Superior temporal gyrus (tissue), 1 donor: ENCODE measurements around the gene CCDC187.
"Not testable (repeated sequence)": the region's sequence is repeated elsewhere in the genome, so short reads cannot be mapped to it uniquely, and the experiment has no call there.

ENCODE experiments used
- DNase-seq: peaks from one replicate; pipeline ENCODE4 v3.0.0-alpha.2; 2016; ENCODE audit errors: extremely low spot score

The CCDC187 gene

GRCh38 chr9:136239135-136239982 is 64.5 kb downstream of the CCDC187 start:
- no peak for DNase-seq

- no peak for DNase-seq
Measured at GRCh38 chr9:136238342-136238732, 65.6 kb downstream of the CCDC187 start.

- no peak for DNase-seq
Measured at GRCh38 chr9:136237486-136238341, 66.2 kb downstream of the CCDC187 start.

DNA sequence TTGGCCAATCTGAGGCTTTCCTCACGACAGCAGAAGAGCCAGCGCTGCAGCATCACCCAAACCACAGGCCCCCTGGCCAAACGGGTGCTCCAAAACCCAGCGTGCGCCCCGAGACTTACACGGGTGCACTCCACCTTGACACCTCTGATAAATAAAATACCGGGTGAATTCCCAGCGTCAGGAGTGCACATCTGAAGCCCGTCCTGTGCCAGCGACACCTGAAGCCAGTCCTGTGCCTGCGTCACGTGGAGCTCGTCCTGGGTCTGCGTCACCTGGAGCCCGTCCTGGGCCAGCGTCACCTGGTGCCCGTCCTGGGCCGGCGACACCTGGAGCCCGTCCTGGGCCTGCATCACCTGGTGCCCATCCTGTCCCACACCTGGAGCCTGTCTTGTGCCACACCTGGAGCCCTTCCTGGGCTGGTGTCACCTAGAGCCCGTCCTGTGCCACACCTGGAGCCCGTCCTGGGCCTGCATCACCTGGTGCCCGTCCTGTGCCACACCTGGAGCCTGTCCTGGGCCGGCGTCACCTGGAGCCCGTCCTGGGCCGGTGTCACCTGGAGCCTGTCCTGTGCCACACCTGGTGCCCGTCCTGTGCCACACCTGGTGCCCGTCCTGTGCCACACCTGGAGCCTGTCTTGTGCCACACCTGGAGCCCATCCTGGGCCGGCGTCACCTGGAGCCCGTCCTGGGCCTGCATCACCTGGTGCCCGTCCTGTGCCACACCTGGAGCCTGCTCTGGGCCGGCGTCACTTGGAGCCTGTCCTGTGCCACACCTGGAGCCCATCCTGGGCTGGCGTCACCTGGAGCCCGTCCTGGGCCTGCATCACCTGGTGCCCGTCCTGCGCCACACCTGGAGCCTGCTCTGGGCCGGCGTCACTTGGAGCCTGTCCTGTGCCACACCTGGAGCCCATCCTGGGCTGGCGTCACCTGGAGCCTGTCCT is 67.2 kb downstream of the CCDC187 start:
- not testable (repeated sequence) for DNase-seq

DNA sequence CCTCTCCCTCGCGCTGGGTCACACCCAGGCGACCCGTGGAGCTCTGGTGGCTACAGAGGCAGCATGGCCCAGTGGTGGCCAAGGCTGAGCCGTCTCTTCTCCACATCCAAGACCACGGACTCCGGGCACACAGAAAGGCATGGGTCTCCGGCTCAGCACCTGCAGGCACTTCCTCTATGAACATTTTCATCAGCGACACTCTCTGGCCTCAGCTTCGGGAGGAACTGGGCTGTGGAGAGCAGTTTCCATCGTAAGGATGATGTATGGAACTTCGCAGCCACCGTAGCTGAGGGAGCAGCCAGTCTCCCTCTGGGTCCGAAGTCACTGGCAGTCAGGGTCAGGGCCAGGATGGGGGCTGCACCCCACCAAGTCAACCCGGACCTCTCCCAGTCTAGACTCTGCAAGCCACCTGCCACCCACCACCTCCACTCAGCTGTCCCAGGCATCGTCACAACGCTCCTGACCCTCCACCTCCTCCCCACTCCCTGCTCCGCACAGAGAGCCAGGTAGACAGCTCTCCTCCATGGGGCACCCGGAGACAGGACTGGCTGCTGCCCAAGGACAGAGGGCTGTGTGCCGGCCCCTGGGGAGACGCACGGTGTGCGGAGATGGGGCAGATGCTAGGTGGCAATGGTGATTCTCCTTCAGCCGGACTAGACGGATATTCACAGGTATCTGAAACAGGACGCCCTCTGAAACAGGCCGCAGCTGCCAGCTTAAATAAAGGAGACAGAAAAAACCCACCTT is 68.0 kb downstream of the CCDC187 start:
- DNase-seq, result no peak

GRCh38 chr9:136235171-136235570 is 68.7 kb downstream of the CCDC187 start:
- DNase-seq, result no peak

DNA sequence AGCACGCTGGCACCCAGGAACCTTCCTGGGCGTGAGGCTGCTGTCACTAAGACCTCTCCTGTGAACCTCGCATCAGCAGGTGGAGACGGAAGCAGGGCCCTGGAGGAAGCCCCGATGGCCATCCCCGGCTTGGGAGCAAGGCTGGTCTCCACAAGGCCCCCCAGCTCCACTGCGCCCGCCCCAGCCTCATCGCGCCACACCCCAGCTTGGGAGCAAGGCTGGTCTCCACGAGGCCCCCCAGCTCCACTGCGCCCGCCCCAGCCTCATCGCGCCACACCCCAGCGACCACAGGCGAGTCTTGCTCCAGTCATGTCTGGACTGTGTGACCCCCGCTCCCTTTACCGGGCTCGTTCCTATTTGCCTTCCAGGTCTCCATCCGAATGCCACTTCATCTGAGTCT is 69.3 kb downstream of the CCDC187 start:
- DNase-seq, result no peak

- DNase-seq, result no peak
Measured at GRCh38 chr9:136233868-136234267, 70.0 kb downstream of the CCDC187 start.

DNA sequence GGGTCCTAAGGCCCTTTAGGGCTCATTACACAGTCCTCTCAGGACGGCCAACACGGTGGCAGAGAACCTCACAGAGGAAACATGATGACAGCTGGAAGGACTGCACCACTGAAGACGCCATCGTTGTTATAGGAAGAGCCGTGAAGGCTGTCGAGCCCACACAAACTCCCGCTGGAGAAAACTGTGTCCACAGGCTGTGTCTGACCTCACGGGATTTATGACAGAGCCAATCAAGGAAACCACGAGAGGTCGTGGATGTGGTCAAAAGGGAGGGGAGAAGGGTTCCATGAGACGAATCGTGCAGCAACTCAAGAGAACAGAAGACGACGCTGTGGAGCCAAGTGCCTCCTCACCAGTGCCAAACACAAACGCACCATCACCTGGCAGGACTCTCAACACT is 70.5 kb downstream of the CCDC187 start:
- no peak for DNase-seq

- DNase-seq, result no peak
Measured at GRCh38 chr9:136232969-136233368, 70.9 kb downstream of the CCDC187 start.

DNA sequence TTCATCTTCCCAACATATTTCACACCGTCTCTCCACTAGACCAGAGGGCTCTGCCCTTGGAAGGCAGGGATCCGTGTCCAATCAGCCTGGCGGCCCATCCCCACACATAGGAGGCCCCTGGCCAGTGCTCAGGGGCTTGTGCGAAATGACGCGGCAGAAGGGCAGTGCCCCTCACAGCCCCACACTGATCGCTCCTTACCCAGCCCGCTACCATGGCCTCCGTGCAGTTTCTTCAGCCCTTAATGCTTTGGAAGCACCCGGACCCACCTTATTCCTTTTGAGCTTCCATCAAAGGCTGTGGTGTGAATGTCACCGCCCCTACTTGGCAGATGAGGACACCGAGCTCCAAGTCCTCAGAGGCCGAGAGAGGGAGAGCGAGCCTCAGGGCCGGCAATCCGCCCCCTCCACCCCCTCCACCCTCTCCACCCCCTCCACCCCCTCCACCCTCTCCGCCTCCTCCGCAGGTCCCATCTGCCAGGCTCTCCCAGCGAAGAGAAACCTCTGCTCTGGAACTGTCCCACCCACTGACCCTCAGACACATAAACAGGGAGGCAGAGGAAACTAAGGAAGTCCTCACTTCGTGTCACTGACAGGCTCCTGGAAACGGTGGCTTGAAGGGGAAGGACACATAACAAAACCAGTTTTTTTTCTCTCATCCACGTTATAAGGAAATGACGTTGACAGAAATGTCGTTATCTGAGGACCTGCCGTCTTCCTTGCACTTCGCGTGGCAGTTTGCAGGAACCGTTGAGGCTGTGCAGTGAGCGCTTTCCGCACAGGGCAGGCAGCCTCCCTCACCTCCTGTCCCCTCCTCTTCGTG is 72.2 kb downstream of the CCDC187 start:
- DNase-seq, result no peak

DNA sequence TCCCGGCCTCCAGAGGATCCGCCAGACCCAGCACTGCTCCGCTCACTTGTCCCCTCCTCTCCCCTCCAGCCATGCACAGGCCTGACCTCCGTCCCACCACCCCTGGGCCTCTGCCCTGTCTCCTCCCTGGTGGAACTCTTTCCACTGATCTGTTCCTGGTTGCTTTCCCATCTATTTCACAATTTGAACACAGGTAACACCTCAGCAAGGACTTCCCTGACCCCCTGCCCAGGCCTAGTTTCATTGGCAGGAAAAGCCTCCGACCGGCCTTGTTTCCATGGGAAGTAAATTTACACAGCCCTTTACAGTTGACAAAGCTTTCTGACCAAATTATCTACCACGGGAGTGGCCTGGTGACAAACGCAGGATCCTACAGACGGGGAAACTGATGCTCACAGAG is 73.1 kb downstream of the CCDC187 start:
- no peak for DNase-seq

GRCh38 chr9:136230365-136230764 is 73.5 kb downstream of the CCDC187 start:
- no peak for DNase-seq

DNA sequence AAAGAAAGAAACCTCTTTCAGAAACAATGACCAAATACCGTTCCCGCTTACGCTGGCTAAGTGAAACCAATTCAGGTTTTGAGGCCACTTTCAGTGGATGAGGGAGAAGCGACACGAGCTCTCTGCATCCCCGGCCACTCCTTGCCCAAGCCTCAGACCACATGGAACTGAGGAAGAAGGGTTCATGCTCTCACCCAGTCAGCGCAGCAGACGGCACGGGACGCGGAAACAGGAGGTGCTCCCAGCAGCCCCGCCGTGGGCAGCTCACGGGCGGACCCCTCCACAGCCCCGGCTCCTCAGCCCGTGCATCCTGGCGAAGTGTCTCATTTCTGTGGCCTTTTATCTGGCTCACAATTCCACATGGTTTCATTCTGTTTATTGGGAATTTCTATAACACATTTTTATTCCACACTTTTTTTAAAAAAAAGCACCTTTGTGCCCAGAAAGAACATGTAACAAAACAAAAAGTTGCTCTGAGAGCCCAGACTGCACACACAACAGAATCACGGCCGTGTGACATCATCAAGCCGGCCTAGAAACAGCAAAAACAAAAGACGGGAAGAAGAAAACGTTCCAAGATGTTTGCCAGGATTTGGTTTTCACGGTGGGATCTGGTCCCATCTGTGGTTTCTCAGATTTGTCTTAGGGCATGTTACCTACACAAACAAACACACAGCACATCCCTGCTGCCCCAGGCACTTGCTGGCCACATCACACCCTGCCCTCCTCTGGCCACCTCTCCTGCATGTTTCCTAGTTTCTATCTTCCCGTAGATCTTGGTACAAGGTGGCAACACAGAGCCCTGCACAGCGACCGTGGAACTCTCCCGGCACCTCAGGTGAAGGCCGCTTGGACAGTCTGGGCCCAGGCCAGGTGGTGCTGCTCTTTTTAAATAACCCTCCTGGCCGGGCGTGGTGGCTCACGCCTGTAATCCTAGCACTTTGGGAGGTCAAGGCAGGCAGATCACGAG is 74.5 kb downstream of the CCDC187 start:
- no peak for DNase-seq

DNA sequence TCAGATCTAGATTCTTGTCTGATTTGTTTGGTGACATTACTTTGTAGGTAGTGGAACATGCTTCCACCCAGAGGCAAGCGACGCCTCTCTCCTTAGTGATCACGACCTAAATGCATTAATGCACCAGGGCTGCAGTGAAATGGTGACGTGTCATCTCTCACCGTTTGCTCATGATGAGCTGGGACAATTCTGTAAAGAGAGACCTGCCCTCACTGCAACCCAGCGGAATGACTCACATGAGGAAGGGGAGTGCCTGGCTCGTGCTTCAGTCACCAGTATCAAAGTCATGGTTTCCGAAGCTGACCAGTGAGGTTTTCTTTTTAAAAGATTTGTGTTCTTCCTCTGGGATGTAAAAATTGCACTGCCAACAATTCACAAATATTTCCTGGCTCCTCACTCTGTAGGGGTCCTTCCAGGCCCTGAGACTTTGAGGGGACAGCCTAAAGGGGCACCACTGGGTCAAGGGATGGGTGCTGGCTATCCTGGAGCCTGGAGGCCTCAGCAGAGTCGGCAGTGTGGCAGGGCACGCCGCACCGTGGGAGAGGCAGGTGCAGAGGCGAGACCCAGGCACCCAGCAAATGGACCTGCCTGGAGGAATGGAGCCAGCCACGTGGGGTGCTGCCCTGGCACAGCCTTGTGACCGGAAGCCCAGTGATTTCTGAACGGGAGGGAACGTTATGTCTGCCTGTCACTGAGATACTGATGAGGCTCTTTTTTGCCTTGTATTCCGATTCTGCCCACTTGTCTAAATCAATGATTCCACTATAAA is 75.6 kb downstream of the CCDC187 start:
- no peak for DNase-seq

- no peak for DNase-seq
Measured at GRCh38 chr9:136226680-136227407, 77.0 kb downstream of the CCDC187 start.
